HCT116 (cell line): ENCODE measurements around the gene SAG. TPM values are rescaled to one million over a fixed set of nuclear protein-coding genes. Genes with fewer than 3 reads are reported as not detected.
"Not testable (repeated sequence)": the region's sequence is repeated elsewhere in the genome, so short reads cannot be mapped to it uniquely, and the experiment has no call there.

ENCODE experiments used
- ATAC-seq: fragments of 200-7000 bp; cut with Tn5 transposase; 2 replicates; pipeline ENCODE4 v1.9.1; 2020; ENCODE audit warnings: mild to moderate bottlenecking, moderate library complexity
- BruUV-seq: library from RNA; stranded (reverse); fragments of 400-500 nt; replicated peaks from 2 replicates; lab custom pipeline; 2021; lab: Mats Ljungman, UMichigan
- CTCF ChIA-PET: fragments of 300-600 bp; sonication (Branson Sonifier 250); formaldehyde crosslinking; loops from one replicate; lab custom pipeline; 2021; ENCODE audit warnings: antibody characterized with exemption; lab: Charles Lee
- POLR2A ChIA-PET: fragments of 300-600, 350-600 bp; sonication (Branson Sonifier 250); formaldehyde crosslinking; loops from one replicate; lab custom pipeline; 2021; ENCODE audit warnings: antibody characterized with exemption; lab: Charles Lee
- RAD21 ChIA-PET, 2 experiments: fragments of 300-600 bp; sonication (Branson Sonifier 250); formaldehyde crosslinking; loops; one replicate each; lab custom pipeline; 2023; ENCODE audit warnings: low total read pairs in 2 of 2; ENCODE audit not compliant: uncharacterized antibody in 2 of 2, unreplicated experiment in 2 of 2, low non-redundant PET in 1 of 2; lab: Charles Lee
- DNase-seq: peaks from one replicate; pipeline ENCODE4 v3.0.0-alpha.2; 2010; ENCODE audit warnings: low read depth, low spot score
- H2AFZ ChIP-seq: fragments of 200-600 bp; shearing (Covaris generic), sonication (generic); 2 replicates; pipeline ENCODE4 v1.6.1; 2017; ENCODE audit warnings: low read depth, mixed run types, mixed read lengths, antibody characterized with exemption, low read length; ENCODE audit not compliant: poor library complexity, severe bottlenecking
- H3K27ac ChIP-seq: 2 replicates; pipeline ENCODE4 v1.5.1; 2012; ENCODE audit warnings: low read depth, low read length
- H3K27me3 ChIP-seq: fragments of 200-600 bp; sonication (generic); 2 replicates; pipeline ENCODE4 v1.6.1; 2016; ENCODE audit warnings: mixed run types, low read length, mixed read lengths; ENCODE audit not compliant: insufficient read depth
- H3K36me3 ChIP-seq, 2 experiments: fragments of 200-500 bp in 1 of 2; fragments of 200-600 bp in 1 of 2; sonication (Bioruptor generic) in 1 of 2; sonication (generic) in 1 of 2; 2 replicates each; pipeline versions ENCODE4 v1.5.1 to v1.6.1; 2014 to 2016; ENCODE audit warnings: low read length in 2 of 2, inconsistent platforms in 1 of 2, mixed read lengths in 1 of 2, mixed run types in 1 of 2; ENCODE audit not compliant: insufficient read depth in 2 of 2, control insufficient read depth in 1 of 2
- H3K4me1 ChIP-seq, 2 experiments: fragments of 200-600 bp in 1 of 2; sonication (generic) in 1 of 2; 2 replicates each; pipeline versions ENCODE4 v1.5.1 to v1.6.1; 2012 to 2017; ENCODE audit warnings: low read length in 2 of 2, inconsistent platforms in 1 of 2, mild to moderate bottlenecking in 1 of 2, mixed read lengths in 1 of 2, mixed run types in 1 of 2, moderate library complexity in 1 of 2; ENCODE audit not compliant: insufficient read depth in 2 of 2, control insufficient read depth in 1 of 2
- H3K4me2 ChIP-seq: fragments of 200-600 bp; sonication (generic); 2 replicates; pipeline ENCODE4 v1.6.1; 2017; ENCODE audit warnings: mixed run types, low read length, mixed read lengths
- H3K4me3 ChIP-seq, 2 experiments: fragments of 200-600 bp in 1 of 2; sonication (generic) in 1 of 2; replicated peaks in 1 of 2; 2 replicates each; pipeline ENCODE4 v1.5.1; 2011 to 2016; ENCODE audit warnings: low read length in 2 of 2, control low read depth in 1 of 2, low read depth in 1 of 2, mild to moderate bottlenecking in 1 of 2, mixed read lengths in 1 of 2, mixed run types in 1 of 2
- H3K79me2 ChIP-seq: fragments of 200-600 bp; sonication (generic); 2 replicates; pipeline ENCODE4 v1.6.1; 2017; ENCODE audit warnings: mild to moderate bottlenecking, mixed run types, low read length, moderate library complexity, mixed read lengths; ENCODE audit not compliant: insufficient read depth
- H3K9ac ChIP-seq: fragments of 200-600 bp; sonication (generic); 2 replicates; pipeline ENCODE4 v1.6.1; 2016; ENCODE audit warnings: low read length, mixed read lengths
- H3K9me2 ChIP-seq: fragments of 200-600 bp; sonication (generic), shearing (Covaris generic); 2 replicates; pipeline ENCODE4 v1.6.1; 2017; ENCODE audit warnings: mixed run types, mild to moderate bottlenecking, moderate library complexity; ENCODE audit not compliant: insufficient read depth
- H3K9me3 ChIP-seq, 2 experiments: fragments of 200-500 bp in 1 of 2; fragments of 200-600 bp in 1 of 2; sonication (Bioruptor generic) in 1 of 2; sonication (generic) in 1 of 2; 2 replicates each; pipeline ENCODE4 v1.6.1; 2014 to 2017; ENCODE audit warnings: low read length in 2 of 2, mixed read lengths in 2 of 2, inconsistent platforms in 1 of 2, low read depth in 1 of 2, mild to moderate bottlenecking in 1 of 2, mixed run types in 1 of 2, moderate library complexity in 1 of 2; ENCODE audit not compliant: control insufficient read depth in 1 of 2, insufficient read depth in 1 of 2
- H4K20me1 ChIP-seq: fragments of 200-600 bp; sonication (generic), shearing (Covaris generic); 2 replicates; pipeline ENCODE4 v1.6.1; 2017; ENCODE audit warnings: mixed run types, mild to moderate bottlenecking, moderate library complexity; ENCODE audit not compliant: insufficient read depth
- ATF3 ChIP-seq: IDR thresholded peaks from 2 replicates; pipeline ENCODE4 v1.6.1; 2012
- CBX3 ChIP-seq: IDR thresholded peaks from 2 replicates; pipeline ENCODE4 v1.6.1; 2012; ENCODE audit warnings: low read depth
- CEBPB ChIP-seq: IDR thresholded peaks from 2 replicates; pipeline ENCODE4 v1.6.1; 2012; ENCODE audit warnings: low read depth
- EGR1 ChIP-seq: IDR thresholded peaks from 2 replicates; pipeline ENCODE4 v1.6.1; 2012; ENCODE audit warnings: low read depth
- ELF1 ChIP-seq: IDR thresholded peaks from 2 replicates; pipeline ENCODE4 v1.6.1; 2012; ENCODE audit warnings: low read depth, borderline replicate concordance
- EZH2 ChIP-seq: fragments of 200-600 bp; sonication (generic); IDR thresholded peaks from 2 replicates; pipeline ENCODE4 v1.6.1; 2017; ENCODE audit warnings: antibody characterized with exemption, mixed run types
- FOSL1 ChIP-seq: IDR thresholded peaks from 2 replicates; pipeline ENCODE4 v1.6.1; 2012; ENCODE audit warnings: low read depth
- JUND ChIP-seq: IDR thresholded peaks from 2 replicates; pipeline ENCODE4 v1.6.1; 2012
- MAX ChIP-seq: IDR thresholded peaks from 2 replicates; pipeline ENCODE4 v1.6.1; 2012
- POLR2A ChIP-seq: IDR thresholded peaks from 2 replicates; pipeline ENCODE4 v1.7.0; 2011; ENCODE audit warnings: borderline replicate concordance; ENCODE audit not compliant: insufficient read depth, insufficient read length; ENCODE audit errors: extremely low read depth
- POLR2AphosphoS5 ChIP-seq: IDR thresholded peaks from 2 replicates; pipeline ENCODE4 v1.6.1; 2011; ENCODE audit warnings: mild to moderate bottlenecking, low read depth, low read length, moderate library complexity
- RAD21 ChIP-seq: IDR thresholded peaks from 2 replicates; pipeline ENCODE4 v1.6.1; 2012; ENCODE audit warnings: low read depth, mild to moderate bottlenecking
- SIN3A ChIP-seq: IDR thresholded peaks from 2 replicates; pipeline ENCODE4 v1.6.1; 2012; ENCODE audit warnings: low read depth
- SP1 ChIP-seq: IDR thresholded peaks from 2 replicates; pipeline ENCODE4 v1.6.1; 2012; ENCODE audit warnings: low read depth
- SRF ChIP-seq: IDR thresholded peaks from 2 replicates; pipeline ENCODE4 v1.6.1; 2012; ENCODE audit warnings: low read depth
- ZFX ChIP-seq: fragments of 450-650 bp; IDR thresholded peaks from 2 replicates; pipeline ENCODE4 v1.6.1; 2017
- ZNF274 ChIP-seq: fragments of 200-500 bp; sonication (Bioruptor generic); IDR thresholded peaks from 2 replicates; pipeline ENCODE4 v1.6.1; 2014; ENCODE audit warnings: mild to moderate bottlenecking, low read depth, low read length, inconsistent platforms
- intact Hi-C: fragments of 100-400 bp; cut with micrococcal nuclease; formaldehyde crosslinking; loops from 2 replicates; pipeline ENCODE4 v1.10.0; 2022
- total RNA-seq: library from RNA; stranded (reverse); gene quantifications from one replicate; pipeline ENCODE4 v1.2.1, GENCODE V29; 2021; ENCODE audit not compliant: unreplicated experiment

The SAG gene
- total RNA-seq, 1 experiment from 2014 or later = not detected

GRCh38 chr2:233334915-233335314, 27.3 kb downstream of the SAG start:
- H3K4me2 ChIP-seq = no peak overlapping the region
- no peak for TF ChIP-seq CEBPB
- TF ChIP-seq SIN3A = no peak
- no peak for TF ChIP-seq POLR2A
- TF ChIP-seq POLR2AphosphoS5 = no peak
- no peak for TF ChIP-seq CBX3
- no peak for TF ChIP-seq ATF3
- TF ChIP-seq FOSL1 = no peak
- no peak for TF ChIP-seq MAX
- no peak for TF ChIP-seq RAD21
- no peak for TF ChIP-seq SP1
- no peak for TF ChIP-seq ELF1
- no peak for TF ChIP-seq EGR1
- TF ChIP-seq ZFX = no peak
- TF ChIP-seq EZH2 = no peak
- no peak for TF ChIP-seq JUND
- no peak for TF ChIP-seq SRF
- TF ChIP-seq ZNF274 = no peak
- peaks cover 0 to 8% of the 10 kb centered on the region in 2 experiments; a peak in 1 of 4 replicates for H3K4me1 ChIP-seq
- ChIA-PET RAD21 (no interaction called here), POLR2A (no interaction called here), CTCF (no interaction called here)
- no peak overlapping the region for H3K9ac ChIP-seq
- H2AFZ ChIP-seq = no peak overlapping the region
- H3K27me3 ChIP-seq = no peaks in the 10 kb centered on the region
- intact Hi-C loops = no loop called here
- no TSS peak for BruUV-seq
- no peaks in the 10 kb centered on the region for H3K9me3 ChIP-seq
- H3K27ac ChIP-seq = no peak overlapping the region
- H3K9me2 ChIP-seq = no peaks in the 10 kb centered on the region
- DNase-seq (no peak), ATAC-seq (no peak)
- H3K36me3 ChIP-seq = no peaks in the 10 kb centered on the region
- no peaks in the 10 kb centered on the region for H3K79me2 ChIP-seq
- no peak overlapping the region for H3K4me3 ChIP-seq
- no peaks in the 10 kb centered on the region for H4K20me1 ChIP-seq

GRCh38 chr2:233336091-233336490, 28.5 kb downstream of the SAG start:
- H3K27me3 ChIP-seq, H3K9me2 ChIP-seq, intact Hi-C loops, H3K9me3 ChIP-seq, H3K27ac ChIP-seq, CTCF ChIA-PET, ATAC-seq, H3K9ac ChIP-seq, BruUV-seq, H2AFZ ChIP-seq, H3K4me1 ChIP-seq, H3K4me3 ChIP-seq, RAD21 ChIA-PET, H3K4me2 ChIP-seq, H3K36me3 ChIP-seq, DNase-seq, H3K79me2 ChIP-seq, POLR2A ChIA-PET, H4K20me1 ChIP-seq: not testable (repeated sequence)
